ENCODE results near the gene BRK1.
"Not testable (repeated sequence)": the region's sequence is repeated elsewhere in the genome, so short reads cannot be mapped to it uniquely, and the experiment has no call there.

BRK1 gene

GRCh38 chr3:10149226-10149625 is 33.8 kb downstream of the BRK1 start:
- no peak for DNase-seq

- DNase-seq, result no peak
These were observed 35.5 kb downstream of the BRK1 start for GRCh38 chr3:10150987-10151386.

GRCh38 chr3:10154335-10155122 is 39.1 kb downstream of the BRK1 start:
- DNase-seq, result no peak

GRCh38 chr3:10155123-10155472 is 39.6 kb downstream of the BRK1 start:
- DNase-seq, result no peak

GRCh38 chr3:10155658-10156057 is 40.2 kb downstream of the BRK1 start:
- no peak for DNase-seq

GRCh38 chr3:10157031-10157430 is 41.6 kb downstream of the BRK1 start:
- DNase-seq, result no peak

- not testable (repeated sequence) for DNase-seq
These were observed 43.1 kb downstream of the BRK1 start for GRCh38 chr3:10158555-10158954.

DNA sequence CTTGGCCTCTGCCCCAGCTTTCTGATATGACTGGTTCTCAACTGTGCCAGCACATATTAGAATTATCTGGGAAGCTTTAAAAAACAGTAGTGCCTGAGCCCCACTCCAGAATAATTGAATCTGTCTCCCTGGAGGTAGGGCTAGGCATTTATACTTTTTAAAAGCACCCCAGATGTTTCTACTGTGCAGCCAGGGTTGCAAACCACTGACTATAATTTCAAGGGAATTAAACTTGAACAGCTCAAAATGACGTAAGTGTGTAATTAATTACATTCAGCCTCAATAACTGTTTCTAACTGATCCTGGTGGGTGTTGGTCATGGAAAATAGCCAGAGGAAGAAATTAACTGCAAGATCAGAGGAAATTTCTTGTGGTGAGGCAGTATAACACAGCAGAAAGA is 44.9 kb downstream of the BRK1 start:
- no peak for DNase-seq

GRCh38 chr3:10160925-10161324 is 45.5 kb downstream of the BRK1 start:
- no peak for DNase-seq

- no peak for DNase-seq
These were observed 46.7 kb downstream of the BRK1 start for GRCh38 chr3:10162185-10162584.

DNA sequence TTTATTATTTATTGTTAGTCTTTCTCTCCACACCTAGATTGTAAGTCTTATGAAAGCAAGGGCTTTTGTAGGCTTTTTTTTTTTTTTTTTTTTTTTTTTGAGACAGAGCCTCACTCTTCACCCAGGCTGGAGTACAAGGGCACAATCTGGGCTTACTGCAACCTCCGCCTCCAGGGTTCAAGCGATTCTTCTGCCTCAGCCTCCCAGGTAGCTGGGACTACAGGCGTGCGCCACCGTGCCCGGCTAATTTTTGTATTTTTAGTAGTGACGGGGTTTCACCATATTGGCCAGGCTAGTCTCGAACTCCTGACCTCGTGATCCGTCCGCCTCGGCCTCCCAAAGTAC is 48.7 kb downstream of the BRK1 start:
- DNase-seq, result not testable (repeated sequence)

- DNase-seq, result peak; percentile 63
These were observed 49.3 kb downstream of the BRK1 start, which contains the start of gene IRAK2 for GRCh38 chr3:10164546-10165393. IRAK2 (plus strand) TSS chr3:10164919; CDS start chr3:10164955, 36 bp downstream.

DNA sequence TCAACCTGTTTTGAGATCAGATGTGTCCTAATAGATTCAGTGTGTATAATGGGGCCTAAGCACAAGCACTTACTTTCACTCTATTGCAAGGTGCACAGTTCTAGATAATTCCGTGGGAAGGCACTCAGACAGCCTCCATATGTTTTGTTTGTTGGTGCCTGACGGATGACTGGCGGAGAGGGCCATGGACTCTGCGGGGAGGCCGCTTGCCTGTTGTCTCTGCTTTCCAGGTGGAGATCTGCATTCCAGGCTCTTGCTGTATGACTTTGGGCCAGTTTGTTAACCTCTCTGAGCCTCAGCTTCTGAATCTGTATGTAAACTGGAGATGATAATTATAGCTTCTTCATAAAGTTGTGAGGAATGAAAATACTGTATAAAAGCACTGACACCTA is 50.7 kb downstream of the BRK1 start:
- DNase-seq, result no peak

DNA sequence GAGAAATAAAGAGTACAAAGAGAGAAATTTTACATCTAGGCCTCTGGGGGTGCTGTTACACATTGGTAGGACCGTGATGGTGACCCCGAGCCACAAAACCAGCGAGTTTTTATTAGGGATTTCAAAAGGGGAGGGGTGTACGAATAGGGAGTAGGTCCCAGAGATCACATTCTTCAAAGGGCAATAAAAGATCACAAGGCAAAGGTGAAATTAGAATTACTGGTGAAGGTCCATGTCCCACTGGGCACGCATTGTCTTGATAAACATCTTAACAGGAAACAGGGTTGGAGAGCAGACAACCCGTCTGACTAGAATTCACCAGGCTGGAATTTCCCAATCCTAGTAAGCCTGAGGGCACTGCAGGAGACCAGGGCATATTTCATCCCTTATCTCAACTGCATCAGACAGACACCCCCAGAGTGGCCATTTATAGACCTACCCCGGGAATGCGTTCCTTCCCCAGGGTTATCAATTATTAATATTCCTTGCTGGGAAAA is 53.6 kb downstream of the BRK1 start:
- no peak for DNase-seq

GRCh38 chr3:10170915-10171478 is 55.5 kb downstream of the BRK1 start:
- DNase-seq, result no peak

GRCh38 chr3:10173095-10173925 is 57.8 kb downstream of the BRK1 start:
- no peak for DNase-seq

DNA sequence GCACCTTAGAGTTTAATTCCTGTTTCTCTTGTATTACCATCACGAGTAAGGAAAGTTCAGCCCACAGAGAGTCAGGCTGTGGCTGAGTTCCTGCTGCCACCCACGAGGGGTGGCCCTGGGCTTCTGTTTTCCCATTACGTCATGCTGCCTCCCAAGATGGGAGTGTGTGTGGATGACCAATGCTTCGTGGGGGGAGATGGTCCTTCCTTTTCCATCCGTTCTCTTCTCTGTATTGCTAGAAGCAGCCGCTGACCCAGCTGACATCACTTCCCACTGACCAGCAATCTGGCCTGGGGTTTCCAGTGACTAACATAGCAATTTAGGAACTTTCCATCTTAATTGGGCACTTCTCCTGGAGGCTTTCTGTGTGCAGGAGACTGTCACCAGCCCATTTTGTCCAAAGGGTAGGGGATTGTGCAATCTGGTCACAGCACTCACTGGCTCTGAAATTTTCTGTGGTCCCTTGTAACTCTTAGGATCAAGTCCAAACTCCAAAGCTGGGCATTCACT is 58.5 kb downstream of the BRK1 start:
- DNase-seq, result no peak

DNA sequence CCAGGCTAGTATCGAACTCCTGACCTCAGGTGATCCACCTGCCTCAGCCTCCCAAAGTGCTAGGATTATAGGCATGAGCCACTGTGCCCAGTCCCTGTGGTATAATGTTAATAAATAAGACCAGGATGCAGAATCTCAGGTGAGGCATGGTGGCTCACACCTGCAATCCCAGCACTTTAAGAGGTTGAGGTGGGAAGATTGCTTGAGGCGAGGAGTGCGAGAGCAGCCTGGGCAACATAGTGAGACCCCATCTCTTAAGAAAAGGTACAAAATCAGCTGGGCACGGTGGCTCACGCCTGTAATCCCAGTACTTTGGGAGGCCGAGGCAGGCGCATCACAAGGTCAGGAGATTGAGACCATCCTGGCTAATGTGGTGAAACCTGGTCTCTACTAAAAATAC is 59.9 kb downstream of the BRK1 start:
- DNase-seq, result not testable (repeated sequence)

DNA sequence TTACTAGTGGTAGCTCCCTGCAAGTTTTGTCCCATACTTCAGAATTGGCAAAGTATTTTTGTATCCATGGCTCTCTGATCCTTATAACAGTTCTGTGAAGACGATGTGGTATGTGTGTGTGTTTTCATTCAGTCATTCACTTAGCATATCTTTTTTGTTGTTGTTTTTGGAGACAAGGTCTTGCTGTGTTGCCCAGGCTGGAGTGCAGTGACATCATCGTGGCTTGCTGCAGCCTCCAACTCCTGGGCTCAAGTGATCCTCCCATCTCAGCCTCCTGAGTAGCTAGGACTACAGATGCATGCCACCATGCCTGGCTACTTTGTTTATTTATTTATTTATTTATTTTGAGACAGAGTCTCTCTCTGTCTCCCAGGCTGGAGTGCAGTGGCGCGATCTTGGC is 60.7 kb downstream of the BRK1 start:
- not testable (repeated sequence) for DNase-seq

Measured in activated naive CD4-positive, alpha-beta T cell treated with anti-CD3 and anti-CD28 coated beads, Interleukin-2, amount 50 U/mL, for 16 hours (primary cell).